B cell (primary cell): ENCODE measurements around the gene AQP12B. TPM values are rescaled to one million over a fixed set of nuclear protein-coding genes. Genes with fewer than 3 reads are reported as not detected.
"Not testable (repeated sequence)": the region's sequence is repeated elsewhere in the genome, so short reads cannot be mapped to it uniquely, and the experiment has no call there.

Experiments used
- ATAC-seq: fragments of 200-7000 bp; cut with Tn5 transposase; one replicate; pipeline ENCODE4 v1.10.0; 2021; ENCODE audit warnings: low read depth, mild to moderate bottlenecking, moderate number of reproducible peaks, moderate library complexity
- CTCF ChIA-PET: fragments of 350-600 bp; sonication (Branson Sonifier 250); formaldehyde crosslinking; loops from one replicate; lab custom pipeline; 2021; ENCODE audit warnings: antibody characterized with exemption, inconsistent platforms; lab: Charles Lee
- POLR2A ChIA-PET: fragments of 350-600 bp; sonication (Branson Sonifier 250); formaldehyde crosslinking; loops from one replicate; lab custom pipeline; 2021; ENCODE audit warnings: antibody characterized with exemption; lab: Charles Lee
- DNase-seq: peaks from one replicate; pipeline ENCODE4 v3.0.0; 2013
- H2AFZ ChIP-seq: 2 replicates; pipeline ENCODE4 v1.6.1; 2012; ENCODE audit warnings: mild to moderate bottlenecking, low read depth, low read length; ENCODE audit not compliant: insufficient read depth, poor library complexity, severe bottlenecking
- H3K27ac ChIP-seq, 2 donors: 1 replicate in 1 of 2; 2 replicates in 1 of 2; pipeline ENCODE4 v1.5.1; 2012 to 2013; ENCODE audit warnings: low read length in 2 of 2, mild to moderate bottlenecking in 2 of 2, moderate library complexity in 1 of 2
- H3K27me3 ChIP-seq, 4 experiments: fragments of 200-600 bp in 1 of 4; sonication (generic) in 1 of 4; replicated peaks in 1 of 4; 1 replicate in 2 of 4; 2 replicates in 2 of 4; pipeline versions ENCODE4 v1.6.1 to v1.7.0; 2013 to 2016; ENCODE audit warnings: low read length in 3 of 4, mild to moderate bottlenecking in 2 of 4, mixed read lengths in 1 of 4, moderate library complexity in 1 of 4; ENCODE audit not compliant: insufficient read depth in 4 of 4, control insufficient read depth in 3 of 4; ENCODE audit errors: control extremely low read depth in 1 of 4
- H3K36me3 ChIP-seq, 2 experiments: replicated peaks in 1 of 2; 1 replicate in 1 of 2; 2 replicates in 1 of 2; pipeline versions ENCODE4 v1.6.1 to v1.7.1; 2013; ENCODE audit warnings: low read length in 1 of 2; ENCODE audit not compliant: insufficient read depth in 2 of 2, control insufficient read depth in 1 of 2; ENCODE audit errors: control extremely low read depth in 1 of 2, extremely low read depth in 1 of 2
- H3K4me1 ChIP-seq, 2 donors: fragments of 200-600 bp in 1 of 2; sonication (generic) in 1 of 2; 1 replicate in 1 of 2; 2 replicates in 1 of 2; pipeline versions ENCODE4 v1.5.1 to v1.6.1; 2013 to 2017; ENCODE audit warnings: low read length in 2 of 2; ENCODE audit not compliant: control insufficient read depth in 2 of 2, insufficient read depth in 2 of 2
- H3K4me2 ChIP-seq: replicated peaks from 2 replicates; pipeline ENCODE3; 2012; ENCODE audit warnings: mild to moderate bottlenecking, low read depth, low read length; ENCODE audit not compliant: poor library complexity, severe bottlenecking
- H3K4me3 ChIP-seq, 5 experiments: fragments of 200-600 bp in 1 of 5; sonication (generic) in 1 of 5; 1 replicate in 3 of 5; 2 replicates in 2 of 5; pipeline versions ENCODE4 v1.5.1 to v1.7.0; 2011 to 2016; ENCODE audit warnings: low read length in 4 of 5, mild to moderate bottlenecking in 4 of 5, low read depth in 2 of 5, control low read depth in 1 of 5, moderate library complexity in 1 of 5; ENCODE audit not compliant: insufficient read depth in 1 of 5; ENCODE audit errors: control extremely low read depth in 1 of 5, extremely low read depth in 1 of 5
- H3K79me2 ChIP-seq: fragments of 200-600 bp; sonication (generic); one replicate; pipeline ENCODE4 v1.6.0; 2016; ENCODE audit warnings: low read length; ENCODE audit not compliant: control insufficient read depth, insufficient read depth
- H3K9ac ChIP-seq: fragments of 200-600 bp; sonication (generic); 2 replicates; pipeline ENCODE4 v1.6.1; 2017; ENCODE audit warnings: mild to moderate bottlenecking, low read length, moderate library complexity
- H3K9me3 ChIP-seq, 3 donors: one replicate each; pipeline versions ENCODE4 v1.6.1 to v1.7.1; 2013; ENCODE audit warnings: low read length in 2 of 3; ENCODE audit not compliant: control insufficient read depth in 2 of 3, insufficient read depth in 1 of 3; ENCODE audit errors: control extremely low read depth in 1 of 3
- H4K20me1 ChIP-seq: 2 replicates; pipeline ENCODE4 v1.6.0; 2012; ENCODE audit warnings: mild to moderate bottlenecking, low read length; ENCODE audit not compliant: insufficient read depth, control insufficient read depth, poor library complexity, severe bottlenecking
- H3K27ac Mint-ChIP-seq: one replicate; pipeline ENCODE4 v1.8.0; 2021; ENCODE audit warnings: mixed read lengths
- H3K27me3 Mint-ChIP-seq: one replicate; pipeline ENCODE4 v1.8.0; 2021; ENCODE audit warnings: mixed read lengths
- H3K4me1 Mint-ChIP-seq: one replicate; pipeline ENCODE4 v1.8.0; 2021; ENCODE audit warnings: mixed read lengths
- H3K4me3 Mint-ChIP-seq: one replicate; pipeline ENCODE4 v1.8.0; 2021; ENCODE audit warnings: mixed read lengths
- H3K9me3 Mint-ChIP-seq: one replicate; pipeline ENCODE4 v1.8.0; 2022; ENCODE audit warnings: mixed read lengths; ENCODE audit not compliant: insufficient read depth
- CTCF ChIP-seq: fragments of 200-600 bp; IDR thresholded peaks from one replicate; pipeline ENCODE4 v1.8.0; 2022; ENCODE audit warnings: antibody characterized with exemption, mild to moderate bottlenecking
- EZH2 ChIP-seq: IDR thresholded peaks from 2 replicates; pipeline ENCODE4 v1.6.1; 2012; ENCODE audit warnings: borderline replicate concordance, low read depth, mild to moderate bottlenecking, moderate library complexity, low read length; ENCODE audit not compliant: insufficient read depth, poor library complexity, severe bottlenecking
- WGBS: methylation state at CpG from one replicate; pipeline ENCODE4 v1.1.5; 2013; ENCODE audit warnings: missing lambda C conversion rate; ENCODE audit not compliant: insufficient coverage; 5-methylcytosine and 5-hydroxymethylcytosine counted together
- intact Hi-C: fragments of 100-400 bp; cut with micrococcal nuclease; formaldehyde crosslinking; loops from one replicate; pipeline ENCODE4 v1.10.0; 2022
- polyA plus RNA-seq: library from polyadenylated mRNA; depleted of rRNA; stranded (reverse); fragments of >200 nt; gene quantifications from 2 replicates; pipeline ENCODE4 v1.2.3, GENCODE V29; 2012
- total RNA-seq, 2 donors: library from RNA; stranded (reverse); fragments of 120-200 nt in 1 of 2; gene quantifications; 1 replicate in 1 of 2; 2 replicates in 1 of 2; pipeline versions ENCODE4 v1.2.3 to v1.2.4, GENCODE V29; 2013 to 2022

Gene AQP12B
- total and polyA plus RNA-seq, 2 donors (not counting 1 experiment from before 2014, with no cell fraction given): not detected

GRCh38 chr2:240701091-240701735 lies 18.5 kb upstream of the AQP12B start:
- Mint-ChIP-seq H3K27ac (no peak overlapping the region), H3K4me3 (no peak overlapping the region), H3K9me3 (no peaks in the 10 kb centered on the region), H3K4me1 (no peaks in the 10 kb centered on the region), H3K27me3 (peaks cover 14% of the 10 kb centered on the region)
- Histone ChIP-seq H3K79me2 (no peaks in the 10 kb centered on the region), H3K9me3 (no peaks in the 10 kb centered on the region), H3K27me3 (peaks cover 0 to 6% (median 0%) of the 10 kb centered on the region in 4 experiments), H3K4me2 (no peak overlapping the region), H3K4me1 (no peaks in the 10 kb centered on the region), H3K36me3 (no peaks in the 10 kb centered on the region), H4K20me1 (no peaks in the 10 kb centered on the region), H3K4me3 (no peak overlapping the region), H3K9ac (no peak overlapping the region), H3K27ac (no peak overlapping the region), H2AFZ (no peak overlapping the region)
- intact Hi-C loops: no loop called here
- ChIA-PET CTCF (no interaction called here), POLR2A (no interaction called here)
- 89% methylated on average over 67 of the region's 67 CpGs for WGBS
- TF ChIP-seq EZH2: no peak
- no peak for TF ChIP-seq CTCF
- ATAC-seq (no peak), DNase-seq (no peak)

GRCh38 chr2:240700616-240701015 lies 17.9 kb upstream of the AQP12B start:
- H3K9ac ChIP-seq, H2AFZ ChIP-seq, H3K4me3 Mint-ChIP-seq, intact Hi-C loops, H3K36me3 ChIP-seq, H3K4me3 ChIP-seq, H3K27ac ChIP-seq, CTCF ChIA-PET, DNase-seq, H3K79me2 ChIP-seq, H3K9me3 ChIP-seq, H3K27me3 ChIP-seq, H3K4me1 ChIP-seq, H4K20me1 ChIP-seq, H3K27ac Mint-ChIP-seq, POLR2A ChIA-PET, H3K4me2 ChIP-seq, ATAC-seq, H3K9me3 Mint-ChIP-seq, H3K4me1 Mint-ChIP-seq: not testable (repeated sequence)
- WGBS: 90% methylated on average over 12 of the region's 21 CpGs
- peaks cover 13% of the 10 kb centered on the region for H3K27me3 Mint-ChIP-seq

GRCh38 chr2:240699835-240700234 lies 17.1 kb upstream of the AQP12B start:
- H3K4me3 ChIP-seq, H3K4me1 Mint-ChIP-seq, H3K27ac Mint-ChIP-seq, H3K4me3 Mint-ChIP-seq, CTCF ChIA-PET, H2AFZ ChIP-seq, H3K9me3 Mint-ChIP-seq, H4K20me1 ChIP-seq, H3K9ac ChIP-seq, H3K4me1 ChIP-seq, H3K9me3 ChIP-seq, POLR2A ChIA-PET, H3K27ac ChIP-seq, H3K79me2 ChIP-seq, H3K27me3 Mint-ChIP-seq, H3K36me3 ChIP-seq, intact Hi-C loops, ATAC-seq, DNase-seq, H3K27me3 ChIP-seq, H3K4me2 ChIP-seq: not testable (repeated sequence)
- 56% methylated on average over 3 of the region's 8 CpGs for WGBS
